Right lobe of liver (tissue), 6 donors: ENCODE results near the gene LCA5L. TPM values are rescaled to one million over a fixed set of nuclear protein-coding genes. Genes with fewer than 3 reads are reported as not detected.

Experiments used
- ATAC-seq, 4 donors: fragments of 200-7000 bp; cut with Tn5 transposase; one replicate each; pipeline ENCODE4 v1.9.1; 2020; ENCODE audit warnings: mild to moderate bottlenecking in 4 of 4, moderate library complexity in 4 of 4
- DNase-seq, 3 donors: peaks; one replicate each; pipeline ENCODE4 v3.0.0-alpha.2; 2020
- H3K27ac ChIP-seq, 3 donors: fragments of 200-600 bp; one replicate each; pipeline ENCODE4 v1.8.0; 2022
- H3K27me3 ChIP-seq, 2 donors: fragments of 200-600 bp; one replicate each; pipeline ENCODE4 v1.8.0; 2022
- H3K36me3 ChIP-seq, 4 donors: fragments of 200-600 bp; sonication (generic) in 1 of 4; one replicate each; pipeline versions ENCODE4 v1.5.1 to v1.8.0; 2017 to 2022; ENCODE audit warnings: control low read depth in 1 of 4
- H3K4me1 ChIP-seq, 4 donors: fragments of 200-600 bp; sonication (generic) in 1 of 4; one replicate each; pipeline versions ENCODE4 v1.5.1 to v1.8.0; 2017 to 2022; ENCODE audit warnings: control low read depth in 1 of 4
- H3K4me3 ChIP-seq, 3 donors: fragments of 200-600 bp; one replicate each; pipeline ENCODE4 v1.8.0; 2022
- H3K9me3 ChIP-seq, 4 donors: fragments of 200-600 bp; sonication (generic) in 1 of 4; one replicate each; pipeline versions ENCODE4 v1.5.1 to v1.8.0; 2017 to 2022; ENCODE audit warnings: control low read depth in 1 of 4
- POLR2A ChIP-seq: fragments of 450-650 bp; IDR thresholded peaks from one replicate; pipeline ENCODE4 v1.6.1; 2017; ENCODE audit warnings: antibody characterized with exemption, mild to moderate bottlenecking
- WGBS: methylation state at CpG from one replicate; pipeline ENCODE4 v1.1.6; 2018; ENCODE audit warnings: low coverage, low lambda C conversion rate; ENCODE audit not compliant: insufficient coverage; ENCODE audit errors: missing lambda C conversion rate; 5-methylcytosine and 5-hydroxymethylcytosine counted together
- intact Hi-C, 2 donors: fragments of 100-400 bp; cut with DNase I; formaldehyde crosslinking; loops; one replicate each; pipeline versions ENCODE4 v1.11.2 to v1.14.1; 2022
- total RNA-seq, 6 experiments: library from RNA; depleted of rRNA in 2 of 6; stranded (reverse); fragments of >200 nt in 2 of 6; fragmentation: NEBNext Ultra II Directional in 3 of 6; extraction: Animal tissue kit (Norgen Biotek cat#: 25700) in 3 of 6; gene quantifications; one replicate each; pipeline versions ENCODE4 v1.1.0 to v1.2.4, GENCODE V29; 2016 to 2023
- TF ChIP-seq, protein P1 (sequence below), 4 donors: fragments of 200-600 bp in 3 of 4; fragments of 450-650 bp in 1 of 4; IDR thresholded peaks; one replicate each; pipeline versions ENCODE4 v1.5.1 to v1.8.0; 2016 to 2022; ENCODE audit warnings: antibody characterized with exemption in 4 of 4, mild to moderate bottlenecking in 2 of 4
- donor health status: DM: no; HTN: yes; CAD: no.
- donor health status: DM: no; HTN: no; CAD: no.
- donor health status: DM: no; HTN: no; CAD: no.
- donor health status: DM: no; HTN: yes; CAD: no.
- donor health status: DM: no; HTN: yes; CAD: no.

Gene LCA5L
- total RNA-seq, 6 experiments from 2014 or later, result 0.54 to 2.8 (median 1.1) TPM

GRCh38 chr21:39472786-39473185 lies 27.2 kb upstream of the LCA5L start:
- no peaks in the 10 kb centered on the region for H3K36me3 ChIP-seq
- H3K9me3 ChIP-seq, result no peaks in the 10 kb centered on the region
- no peaks in the 10 kb centered on the region for H3K27me3 ChIP-seq
- ATAC-seq (no peak), DNase-seq (no peak)
- H3K4me3 ChIP-seq, result no peak overlapping the region
- 96% methylated on average over 4 of the region's 4 CpGs for WGBS
- no peaks in the 10 kb centered on the region for H3K4me1 ChIP-seq
- no peak overlapping the region for H3K27ac ChIP-seq
- intact Hi-C loops, result no loop called here
- TF ChIP-seq, protein P1, sequence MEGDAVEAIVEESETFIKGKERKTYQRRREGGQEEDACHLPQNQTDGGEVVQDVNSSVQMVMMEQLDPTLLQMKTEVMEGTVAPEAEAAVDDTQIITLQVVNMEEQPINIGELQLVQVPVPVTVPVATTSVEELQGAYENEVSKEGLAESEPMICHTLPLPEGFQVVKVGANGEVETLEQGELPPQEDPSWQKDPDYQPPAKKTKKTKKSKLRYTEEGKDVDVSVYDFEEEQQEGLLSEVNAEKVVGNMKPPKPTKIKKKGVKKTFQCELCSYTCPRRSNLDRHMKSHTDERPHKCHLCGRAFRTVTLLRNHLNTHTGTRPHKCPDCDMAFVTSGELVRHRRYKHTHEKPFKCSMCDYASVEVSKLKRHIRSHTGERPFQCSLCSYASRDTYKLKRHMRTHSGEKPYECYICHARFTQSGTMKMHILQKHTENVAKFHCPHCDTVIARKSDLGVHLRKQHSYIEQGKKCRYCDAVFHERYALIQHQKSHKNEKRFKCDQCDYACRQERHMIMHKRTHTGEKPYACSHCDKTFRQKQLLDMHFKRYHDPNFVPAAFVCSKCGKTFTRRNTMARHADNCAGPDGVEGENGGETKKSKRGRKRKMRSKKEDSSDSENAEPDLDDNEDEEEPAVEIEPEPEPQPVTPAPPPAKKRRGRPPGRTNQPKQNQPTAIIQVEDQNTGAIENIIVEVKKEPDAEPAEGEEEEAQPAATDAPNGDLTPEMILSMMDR (IDR thresholded peaks at IDR 0.05), result no peak
- no peak for TF ChIP-seq POLR2A

GRCh38 chr21:39471598-39471997 lies 26.0 kb upstream of the LCA5L start:
- H3K9me3 ChIP-seq, result no peaks in the 10 kb centered on the region
- H3K4me3 ChIP-seq, result no peak overlapping the region
- intact Hi-C loops, result no loop called here
- 87% methylated on average over 3 of the region's 3 CpGs for WGBS
- no peaks in the 10 kb centered on the region for H3K36me3 ChIP-seq
- no peaks in the 10 kb centered on the region for H3K4me1 ChIP-seq
- TF ChIP-seq, protein P1 (IDR thresholded peaks at IDR 0.05), result no peak
- no peak for TF ChIP-seq POLR2A
- ATAC-seq, result no peak
- H3K27me3 ChIP-seq, result no peaks in the 10 kb centered on the region
- no peak for DNase-seq
- no peak overlapping the region for H3K27ac ChIP-seq

DNA sequence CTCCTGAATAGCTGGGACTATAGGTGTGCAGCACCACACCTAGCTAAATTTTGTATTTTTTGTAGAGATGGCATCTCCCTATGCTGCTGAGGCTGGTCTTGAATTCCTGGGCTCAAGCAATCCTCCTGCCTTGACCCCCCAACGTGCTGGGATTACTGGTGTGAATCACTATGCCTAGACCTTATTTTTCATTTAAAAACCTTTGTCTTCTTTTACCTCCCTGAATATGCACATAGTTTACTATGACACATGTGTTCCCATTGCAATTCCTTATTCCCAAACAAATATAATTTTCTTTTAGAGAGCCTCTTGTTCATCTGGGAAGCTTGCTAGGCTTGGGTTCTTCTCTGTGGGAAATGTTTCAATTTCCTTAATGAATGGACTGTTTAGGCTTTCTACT lies 23.0 kb upstream of the LCA5L start:
- no peak overlapping the region for H3K27ac ChIP-seq
- intact Hi-C loops, result no loop called here

GRCh38 chr21:39467746-39468145 lies 22.2 kb upstream of the LCA5L start:
- WGBS, result 60% methylated on average over 1 of the region's 3 CpGs

More for the DNA sequence above, 23.0 kb upstream of the LCA5L start:
- H3K4me3 ChIP-seq, result no peak overlapping the region
- no peaks in the 10 kb centered on the region for H3K36me3 ChIP-seq
- DNase-seq (no peak), ATAC-seq (no peak)
- no peaks in the 10 kb centered on the region for H3K9me3 ChIP-seq
- H3K27me3 ChIP-seq, result no peaks in the 10 kb centered on the region
- no peaks in the 10 kb centered on the region for H3K4me1 ChIP-seq
- TF ChIP-seq, protein P1 (IDR thresholded peaks at IDR 0.05), result no peak
- TF ChIP-seq POLR2A, result no peak
- 57% methylated on average over 1 of the region's 1 CpG for WGBS

More at GRCh38 chr21:39467746-39468145, 22.2 kb upstream of the LCA5L start:
- no peaks in the 10 kb centered on the region for H3K36me3 ChIP-seq
- no peaks in the 10 kb centered on the region for H3K27me3 ChIP-seq
- H3K4me3 ChIP-seq, result no peak overlapping the region
- H3K4me1 ChIP-seq, result no peaks in the 10 kb centered on the region
- DNase-seq, result no peak
- no peaks in the 10 kb centered on the region for H3K9me3 ChIP-seq
- no peak for ATAC-seq
- no peak overlapping the region for H3K27ac ChIP-seq
- intact Hi-C loops, result no loop called here
- TF ChIP-seq POLR2A, result no peak
- TF ChIP-seq, protein P1 (IDR thresholded peaks at IDR 0.05), result no peak
